HCT116 (cell line): ENCODE measurements around the gene CNTN2.

Source experiments
- CBX3 ChIP-seq: IDR thresholded peaks from 2 replicates; pipeline ENCODE4 v1.6.1; 2012; ENCODE audit warnings: low read depth
- CEBPB ChIP-seq: IDR thresholded peaks from 2 replicates; pipeline ENCODE4 v1.6.1; 2012; ENCODE audit warnings: low read depth
- CTCF ChIP-seq, 3 experiments: fragments of 200-600 bp in 1 of 3; sonication (generic) in 1 of 3; IDR thresholded peaks in 2 of 3; conservative IDR thresholded peaks in 1 of 3; 2 replicates each; pipeline ENCODE4 v1.5.1; 2012 to 2017; ENCODE audit warnings: low read depth in 2 of 3, low read length in 2 of 3, antibody characterized with exemption in 1 of 3, borderline replicate concordance in 1 of 3, control low read depth in 1 of 3, mild to moderate bottlenecking in 1 of 3, mixed read lengths in 1 of 3, mixed run types in 1 of 3, moderate library complexity in 1 of 3; ENCODE audit not compliant: insufficient read depth in 1 of 3
- EGR1 ChIP-seq: IDR thresholded peaks from 2 replicates; pipeline ENCODE4 v1.6.1; 2012; ENCODE audit warnings: low read depth
- EZH2 ChIP-seq: fragments of 200-600 bp; sonication (generic); IDR thresholded peaks from 2 replicates; pipeline ENCODE4 v1.6.1; 2017; ENCODE audit warnings: antibody characterized with exemption, mixed run types
- EZH2phosphoT487 ChIP-seq: fragments of 200-600 bp; IDR thresholded peaks from 2 replicates; pipeline ENCODE4 v1.6.1; 2018; ENCODE audit warnings: antibody characterized with exemption, borderline replicate concordance
- FOSL1 ChIP-seq: IDR thresholded peaks from 2 replicates; pipeline ENCODE4 v1.6.1; 2012; ENCODE audit warnings: low read depth
- POLR2A ChIP-seq: IDR thresholded peaks from 2 replicates; pipeline ENCODE4 v1.7.0; 2011; ENCODE audit warnings: borderline replicate concordance; ENCODE audit not compliant: insufficient read depth, insufficient read length; ENCODE audit errors: extremely low read depth

- TF ChIP-seq CEBPB, result no peak
- TF ChIP-seq CTCF (IDR thresholded peaks at IDR 0.05 in 2 of 3, conservative IDR thresholded peaks at IDR 0.05 in 1 of 3; ENCODE audit: borderline replicate concordance in 1 of 3, insufficient read depth in 1 of 3, low read depth in 2 of 3, low read length in 2 of 3), result no peak
- TF ChIP-seq POLR2A, result no peak
- TF ChIP-seq EGR1, result no peak
- TF ChIP-seq FOSL1, result no peak
- no peak for TF ChIP-seq EZH2
- TF ChIP-seq CBX3, result no peak
- TF ChIP-seq EZH2phosphoT487, result no peak
Measured at GRCh38 chr1:205059660-205060059, 16.6 kb downstream of the CNTN2 start.
